MM.1S (cell line): ENCODE data around the gene PRICKLE3.
"Not testable (repeated sequence)": the region's sequence is repeated elsewhere in the genome, so short reads cannot be mapped to it uniquely, and the experiment has no call there.

ENCODE experiments used
- EZH2 ChIP-seq: fragments of 300-600 bp; sonication (generic); optimal IDR thresholded peaks from 2 replicates; pipeline ENCODE3; 2017; ENCODE audit warnings: low read depth, mild to moderate bottlenecking, antibody characterized with exemption, low read length, mixed read lengths
- TF ChIP-seq, protein P1 (sequence below): fragments of 300-600 bp; sonication (generic); IDR thresholded peaks from 2 replicates; pipeline ENCODE4 v1.5.1; 2016; ENCODE audit warnings: antibody characterized with exemption, low read length, mixed read lengths

DNA sequence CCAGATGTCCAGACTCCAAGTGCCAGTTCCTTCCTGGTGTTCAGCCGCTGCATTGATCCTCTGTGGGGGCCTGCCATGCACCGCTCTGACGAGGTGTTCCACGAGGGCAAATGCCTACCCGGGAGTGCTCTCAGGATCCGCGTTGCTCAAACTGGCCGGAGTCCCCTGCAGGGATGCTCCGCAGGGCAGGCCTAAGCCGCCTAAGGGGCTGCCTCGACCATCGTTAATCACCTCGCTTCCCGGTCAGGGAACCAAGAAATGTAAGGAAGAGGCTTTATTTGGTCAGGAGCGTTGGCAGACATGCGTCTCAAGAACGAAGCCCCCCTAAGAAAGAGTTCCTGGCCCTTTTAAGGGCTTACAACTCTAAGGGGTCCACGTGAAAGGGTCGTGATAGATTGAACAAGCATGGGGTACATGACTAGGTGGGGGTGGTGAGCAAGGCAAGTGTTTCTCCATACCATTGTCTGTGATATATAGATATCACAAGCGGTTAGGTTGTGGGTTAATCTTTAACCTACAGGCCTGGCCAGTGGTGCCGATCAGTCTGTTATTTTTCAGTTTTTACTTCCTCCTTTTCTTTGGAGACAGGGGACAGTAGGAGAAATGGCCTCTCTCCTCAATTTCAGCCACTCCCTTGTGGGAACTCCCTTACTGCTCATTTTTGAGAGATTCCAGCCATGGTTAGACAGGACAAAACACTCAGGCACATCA lies 37.6 kb downstream of the PRICKLE3 start:
- TF ChIP-seq EZH2, result not testable (repeated sequence)
- TF ChIP-seq, protein P1, sequence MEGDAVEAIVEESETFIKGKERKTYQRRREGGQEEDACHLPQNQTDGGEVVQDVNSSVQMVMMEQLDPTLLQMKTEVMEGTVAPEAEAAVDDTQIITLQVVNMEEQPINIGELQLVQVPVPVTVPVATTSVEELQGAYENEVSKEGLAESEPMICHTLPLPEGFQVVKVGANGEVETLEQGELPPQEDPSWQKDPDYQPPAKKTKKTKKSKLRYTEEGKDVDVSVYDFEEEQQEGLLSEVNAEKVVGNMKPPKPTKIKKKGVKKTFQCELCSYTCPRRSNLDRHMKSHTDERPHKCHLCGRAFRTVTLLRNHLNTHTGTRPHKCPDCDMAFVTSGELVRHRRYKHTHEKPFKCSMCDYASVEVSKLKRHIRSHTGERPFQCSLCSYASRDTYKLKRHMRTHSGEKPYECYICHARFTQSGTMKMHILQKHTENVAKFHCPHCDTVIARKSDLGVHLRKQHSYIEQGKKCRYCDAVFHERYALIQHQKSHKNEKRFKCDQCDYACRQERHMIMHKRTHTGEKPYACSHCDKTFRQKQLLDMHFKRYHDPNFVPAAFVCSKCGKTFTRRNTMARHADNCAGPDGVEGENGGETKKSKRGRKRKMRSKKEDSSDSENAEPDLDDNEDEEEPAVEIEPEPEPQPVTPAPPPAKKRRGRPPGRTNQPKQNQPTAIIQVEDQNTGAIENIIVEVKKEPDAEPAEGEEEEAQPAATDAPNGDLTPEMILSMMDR, result not testable (repeated sequence)
